HG03064 (cell line): ENCODE measurements around the gene WDR37.
"Not testable (repeated sequence)": the region's sequence is repeated elsewhere in the genome, so short reads cannot be mapped to it uniquely, and the experiment has no call there.

ENCODE experiments used
- ATAC-seq: cut with Tn5 transposase; IDR thresholded peaks from one replicate; pipeline ENCODE4 v1.9.1; 2021; ENCODE audit warnings: low read depth; ENCODE audit not compliant: unreplicated experiment

WDR37 gene

DNA sequence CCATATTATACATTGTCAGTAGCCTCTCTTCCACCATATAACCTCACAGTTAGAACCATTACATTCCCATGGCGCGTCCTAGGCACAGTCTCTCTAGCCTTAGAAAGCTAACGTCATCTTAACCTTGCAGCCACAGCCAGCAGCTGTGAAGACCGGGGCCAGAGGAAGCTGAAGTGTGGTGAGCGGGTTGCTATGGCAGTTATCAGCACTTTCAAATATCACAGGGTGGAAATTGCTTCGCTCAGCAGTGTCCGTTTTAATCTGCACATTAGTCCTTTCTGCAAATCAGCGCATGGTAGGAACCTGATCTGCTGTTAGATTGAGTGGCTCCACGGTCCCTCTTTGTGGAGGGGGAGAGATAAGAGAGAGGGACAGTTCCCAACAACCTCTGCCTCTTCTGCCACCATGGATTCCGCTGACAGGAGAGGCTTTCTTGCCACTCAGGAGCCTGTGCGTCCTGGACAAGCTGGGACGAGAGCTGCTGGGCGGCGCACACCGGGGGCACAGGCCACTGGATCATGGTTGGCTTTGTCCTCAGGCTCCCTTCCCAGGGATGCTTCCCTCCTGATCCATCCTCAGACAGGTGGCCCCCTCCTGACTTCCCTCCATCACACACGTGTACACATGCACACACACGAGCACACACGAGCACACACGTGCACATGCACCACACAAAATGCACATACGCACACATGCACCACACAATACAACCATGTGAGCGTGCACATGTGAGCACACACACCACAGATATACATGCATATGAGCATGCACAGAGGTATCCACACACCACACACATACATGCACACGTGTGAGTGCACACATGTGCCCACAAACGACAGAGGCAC, 93.8 kb downstream of the WDR37 start:
- ATAC-seq: no peak

DNA sequence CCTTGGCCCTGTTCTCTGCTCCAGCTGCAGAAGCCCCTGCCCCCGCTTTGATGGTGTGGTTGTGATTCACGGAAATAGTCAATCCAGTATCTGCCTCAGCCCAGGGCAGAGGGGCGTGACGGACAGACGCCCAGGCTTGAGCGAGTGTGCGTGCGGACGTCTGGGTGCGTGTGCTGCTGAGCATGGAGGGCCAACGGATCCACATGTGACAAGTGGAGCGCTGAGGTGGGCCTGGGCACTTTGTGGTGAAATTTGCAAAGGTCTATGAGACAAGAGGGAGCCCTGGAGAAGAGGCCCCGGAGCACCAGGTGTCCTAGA, 94.4 kb downstream of the WDR37 start:
- no peak for ATAC-seq

GRCh38 chr10:1151076-1152033, 95.2 kb downstream of the WDR37 start:
- no peak for ATAC-seq

GRCh38 chr10:1152386-1153250, 96.4 kb downstream of the WDR37 start:
- no peak for ATAC-seq

GRCh38 chr10:1153251-1153763, 97.1 kb downstream of the WDR37 start:
- no peak for ATAC-seq

GRCh38 chr10:1153805-1154351, 97.7 kb downstream of the WDR37 start:
- no peak for ATAC-seq

- ATAC-seq: no peak
Measured at GRCh38 chr10:1154531-1155295, 98.5 kb downstream of the WDR37 start.

- ATAC-seq: no peak
Measured at GRCh38 chr10:1155791-1156615, 99.8 kb downstream of the WDR37 start.

DNA sequence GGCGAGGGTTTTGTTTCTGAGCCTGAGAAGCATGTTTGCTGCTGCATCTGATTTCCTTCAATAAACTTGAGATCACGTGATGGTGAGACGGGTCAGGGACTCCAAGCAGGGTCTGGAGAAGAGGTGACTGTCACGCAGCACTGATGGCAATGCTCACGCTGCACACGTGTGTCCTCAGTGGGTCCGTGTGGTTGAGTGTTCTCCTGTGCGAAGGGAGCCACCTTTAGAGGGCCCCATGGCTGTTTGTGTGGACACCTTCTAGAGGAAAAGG, 100.4 kb downstream of the WDR37 start:
- no peak for ATAC-seq

- no peak for ATAC-seq
Measured at GRCh38 chr10:1156921-1157614, 100.9 kb downstream of the WDR37 start.

DNA sequence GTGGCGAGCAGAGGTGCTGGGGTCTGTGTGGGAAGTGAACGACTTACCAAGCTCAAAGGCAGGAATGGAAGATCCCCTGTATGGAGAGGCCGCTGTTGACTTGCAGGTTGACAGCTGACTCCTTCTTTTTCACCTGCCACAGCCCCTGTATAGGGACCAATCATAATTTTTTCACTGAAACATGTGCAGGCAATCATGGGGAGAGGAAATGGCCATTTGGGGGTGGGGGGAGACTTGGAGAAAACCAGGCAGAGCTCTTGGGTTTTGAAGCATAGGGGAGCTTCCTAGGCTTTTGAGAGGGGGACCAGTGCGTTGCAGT, 101.4 kb downstream of the WDR37 start:
- no peak for ATAC-seq

- no peak for ATAC-seq
Measured at GRCh38 chr10:1158066-1158465, 101.9 kb downstream of the WDR37 start.

DNA sequence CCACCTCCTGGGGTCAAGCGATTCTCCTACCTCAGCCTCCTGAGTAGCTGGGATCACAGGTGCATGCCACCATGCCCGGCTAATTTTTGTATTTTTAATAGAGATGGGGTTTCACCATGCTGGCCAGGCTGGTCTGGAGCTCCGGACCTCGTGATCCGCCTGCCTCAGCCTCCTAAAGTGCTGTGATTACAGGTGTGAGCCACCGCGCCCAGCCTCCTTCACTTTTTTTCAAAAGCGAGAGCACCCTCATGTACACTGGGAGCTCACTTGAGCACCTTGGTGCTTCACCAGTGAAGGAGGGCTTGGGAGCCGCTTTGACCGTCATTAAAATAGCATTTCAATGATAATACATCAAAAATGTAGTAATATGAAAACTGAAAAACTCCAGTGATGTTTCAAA, 102.4 kb downstream of the WDR37 start:
- ATAC-seq: not testable (repeated sequence)

DNA sequence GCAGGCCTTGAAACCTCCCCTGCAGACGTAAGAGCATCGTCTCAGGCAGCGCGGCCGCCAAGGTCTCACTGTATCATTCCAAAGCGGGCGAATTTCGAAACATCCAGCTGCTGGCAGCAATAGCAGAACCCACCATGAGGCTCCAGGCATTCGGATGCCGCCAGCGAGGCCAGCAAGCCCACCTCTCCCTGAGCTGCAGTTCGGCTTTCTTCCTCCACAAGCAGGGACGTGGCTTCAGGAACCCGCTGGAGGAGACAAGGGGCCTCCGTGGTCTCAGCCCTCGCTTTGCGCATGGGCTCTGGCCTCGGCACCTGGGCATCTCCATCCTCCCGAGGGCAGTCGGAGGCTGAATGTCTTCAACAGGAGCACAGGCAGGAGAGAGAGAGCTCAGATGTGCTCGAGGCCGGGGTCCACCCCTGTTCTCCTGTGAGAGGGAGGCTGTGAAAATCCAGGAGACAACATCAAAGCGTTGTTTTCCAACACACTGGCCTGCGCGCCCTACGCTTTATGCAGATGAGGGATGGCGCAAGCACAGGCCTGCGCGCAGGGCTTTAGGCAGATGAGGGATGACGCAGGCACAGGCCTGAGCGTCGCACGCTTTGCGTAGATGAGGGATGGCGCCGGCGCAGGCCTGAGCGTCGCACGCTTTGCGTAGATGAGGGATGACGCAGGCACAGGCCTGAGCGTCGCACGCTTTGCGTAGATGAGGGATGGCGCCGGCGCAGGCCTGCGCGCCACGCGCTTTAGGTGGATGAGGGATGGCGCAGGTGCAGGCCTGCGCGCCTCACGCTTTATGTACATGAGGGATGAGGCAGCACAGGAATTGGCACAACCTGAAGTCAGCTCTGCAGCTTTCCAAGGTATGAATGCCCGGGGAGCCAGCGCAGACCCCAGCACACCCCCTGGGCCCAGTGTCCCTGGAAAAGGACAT, 103.2 kb downstream of the WDR37 start:
- ATAC-seq: no peak

GRCh38 chr10:1160561-1161314, 104.6 kb downstream of the WDR37 start:
- no peak for ATAC-seq

DNA sequence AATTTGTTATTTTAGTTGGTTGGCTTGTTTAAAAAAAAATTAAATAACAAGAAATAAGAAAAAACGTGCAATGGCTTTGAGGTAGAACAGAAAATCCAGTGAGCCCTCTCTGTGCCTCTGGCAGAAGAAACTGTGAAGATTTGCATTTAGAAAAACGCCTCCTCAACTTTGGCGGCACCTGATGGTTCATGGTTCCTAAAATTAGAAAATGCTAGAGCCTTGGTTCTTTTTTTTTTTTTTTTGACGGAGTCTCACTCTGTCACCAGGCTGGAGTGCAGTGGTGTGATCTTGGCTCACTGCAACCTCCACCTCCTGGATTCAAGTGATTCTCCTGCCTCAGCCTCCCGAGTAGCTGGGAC, 105.1 kb downstream of the WDR37 start:
- not testable (repeated sequence) for ATAC-seq
